ENCODE measurements around the gene SMYD3. TPM values are rescaled to one million over a fixed set of nuclear protein-coding genes. Genes with fewer than 3 reads are reported as not detected.

The SMYD3 gene
- total and polyA plus RNA-seq, 12 donors: 13.5 to 78.2 (median 26.8) TPM

- DNase-seq: no peak
- Histone ChIP-seq H3K4me3 (no peak overlapping the region), H3K27me3 (no peaks in the 10 kb centered on the region), H3K27ac (no peak overlapping the region), H3K4me1 (replicated peaks in 1 of 2) (no peaks in the 10 kb centered on the region), H3K9me3 (replicated peaks in 1 of 3) (no peaks in the 10 kb centered on the region), H3K36me3 (replicated peaks in 1 of 2) (no peaks in the 10 kb centered on the region)
- intact Hi-C loops (cut with DNase I): no loop called here
- WGBS, 4 donors: 49 to 50% (median 50%) methylated on average over 2 of the region's 2 CpGs
- TF ChIP-seq, protein P1, sequence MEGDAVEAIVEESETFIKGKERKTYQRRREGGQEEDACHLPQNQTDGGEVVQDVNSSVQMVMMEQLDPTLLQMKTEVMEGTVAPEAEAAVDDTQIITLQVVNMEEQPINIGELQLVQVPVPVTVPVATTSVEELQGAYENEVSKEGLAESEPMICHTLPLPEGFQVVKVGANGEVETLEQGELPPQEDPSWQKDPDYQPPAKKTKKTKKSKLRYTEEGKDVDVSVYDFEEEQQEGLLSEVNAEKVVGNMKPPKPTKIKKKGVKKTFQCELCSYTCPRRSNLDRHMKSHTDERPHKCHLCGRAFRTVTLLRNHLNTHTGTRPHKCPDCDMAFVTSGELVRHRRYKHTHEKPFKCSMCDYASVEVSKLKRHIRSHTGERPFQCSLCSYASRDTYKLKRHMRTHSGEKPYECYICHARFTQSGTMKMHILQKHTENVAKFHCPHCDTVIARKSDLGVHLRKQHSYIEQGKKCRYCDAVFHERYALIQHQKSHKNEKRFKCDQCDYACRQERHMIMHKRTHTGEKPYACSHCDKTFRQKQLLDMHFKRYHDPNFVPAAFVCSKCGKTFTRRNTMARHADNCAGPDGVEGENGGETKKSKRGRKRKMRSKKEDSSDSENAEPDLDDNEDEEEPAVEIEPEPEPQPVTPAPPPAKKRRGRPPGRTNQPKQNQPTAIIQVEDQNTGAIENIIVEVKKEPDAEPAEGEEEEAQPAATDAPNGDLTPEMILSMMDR (IDR thresholded peaks at IDR 0.05): no peak
- no peak for TF ChIP-seq POLR2A (IDR thresholded peaks at IDR 0.05)
These were observed 666.1 kb downstream of the SMYD3 start for GRCh38 chr1:245840971-245841370.

DNA sequence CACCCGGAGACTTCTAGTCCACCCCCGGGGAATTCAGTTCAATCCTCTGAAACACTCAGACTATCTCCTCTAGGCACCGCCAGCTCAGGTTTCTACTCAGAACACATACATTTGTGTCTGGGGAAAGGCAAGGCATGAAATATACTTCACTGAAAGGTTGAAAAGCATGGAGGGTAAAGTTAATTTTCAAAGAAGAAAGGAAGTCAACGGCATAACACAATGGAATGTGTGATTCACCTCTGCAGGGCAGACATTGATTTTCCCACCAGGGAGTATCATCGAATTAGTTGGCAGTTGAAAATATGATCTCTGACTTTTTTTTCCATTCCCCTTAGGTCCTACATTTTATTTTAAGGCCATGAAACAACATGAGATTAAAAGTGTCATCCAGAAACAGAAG lies 669.4 kb downstream of the SMYD3 start:
- 74 to 85% (median 80%) methylated on average over 5 of the region's 5 CpGs for WGBS, 4 donors
- H3K4me3 ChIP-seq: no peak overlapping the region
- H3K27me3 ChIP-seq: no peaks in the 10 kb centered on the region
- no peaks in the 10 kb centered on the region for H3K4me1 ChIP-seq (replicated peaks in 1 of 2)
- no peaks in the 10 kb centered on the region for H3K36me3 ChIP-seq (replicated peaks in 1 of 2)
- intact Hi-C loops (cut with DNase I): no loop called here
- DNase-seq: no peak
- TF ChIP-seq POLR2A (IDR thresholded peaks at IDR 0.05): no peak
- TF ChIP-seq, protein P1 (IDR thresholded peaks at IDR 0.05): no peak
- no peak overlapping the region for H3K27ac ChIP-seq
- no peaks in the 10 kb centered on the region for H3K9me3 ChIP-seq (replicated peaks in 1 of 3)

DNA sequence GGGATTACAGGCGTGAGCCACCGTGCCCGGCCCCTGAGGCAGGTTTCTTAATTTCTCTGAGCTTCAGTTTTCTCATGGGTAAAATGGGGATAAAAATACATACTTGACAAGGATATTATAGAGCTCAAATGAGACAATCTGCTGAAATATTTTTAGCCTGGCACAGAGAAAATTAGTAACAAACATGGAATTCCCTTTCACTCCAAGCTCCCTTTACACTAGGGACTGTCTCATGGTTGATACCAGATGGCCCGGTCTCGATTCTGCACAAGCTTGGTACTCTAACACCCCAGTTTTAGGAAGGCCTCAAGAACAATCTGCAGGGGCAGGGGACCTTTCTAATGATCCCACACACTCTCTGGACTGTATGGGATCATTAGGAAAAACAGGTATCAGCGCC lies 671.7 kb downstream of the SMYD3 start:
- 94 to 96% (median 95%) methylated on average over 6 of the region's 6 CpGs for WGBS, 4 donors
- TF ChIP-seq, protein P1 (IDR thresholded peaks at IDR 0.05): no peak
- Histone ChIP-seq H3K27ac (no peak overlapping the region), H3K4me3 (no peak overlapping the region), H3K9me3 (replicated peaks in 1 of 3) (no peaks in the 10 kb centered on the region), H3K27me3 (no peaks in the 10 kb centered on the region), H3K4me1 (replicated peaks in 1 of 2) (no peaks in the 10 kb centered on the region), H3K36me3 (replicated peaks in 1 of 2) (no peaks in the 10 kb centered on the region)
- intact Hi-C loops (cut with DNase I): no loop called here
- DNase-seq: no peak

DNA sequence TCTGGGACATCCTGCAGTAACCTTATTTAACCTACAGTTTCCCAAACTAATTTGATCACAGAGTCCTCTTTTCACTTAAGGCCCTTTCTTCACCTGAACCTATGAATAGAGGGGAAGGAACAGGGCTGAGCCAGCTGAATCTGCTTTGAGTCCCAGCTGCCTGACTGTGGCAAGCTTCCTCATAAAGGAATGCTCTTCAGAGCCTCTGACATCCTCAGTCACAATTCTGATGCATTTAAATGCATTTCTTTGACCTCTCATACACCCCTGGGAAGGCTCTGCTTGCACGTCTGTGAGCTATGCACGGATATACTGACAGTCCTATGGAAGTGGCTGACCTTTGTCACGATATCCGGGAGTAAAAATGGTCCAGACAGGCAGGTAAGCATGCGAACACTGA lies 673.1 kb downstream of the SMYD3 start:
- no peaks in the 10 kb centered on the region for H3K9me3 ChIP-seq (replicated peaks in 1 of 3)
- intact Hi-C loops (cut with DNase I): no loop called here
- DNase-seq: no peak
- H3K27me3 ChIP-seq: no peaks in the 10 kb centered on the region
- no peak for TF ChIP-seq POLR2A (IDR thresholded peaks at IDR 0.05)
- TF ChIP-seq, protein P1 (IDR thresholded peaks at IDR 0.05): no peak
- no peaks in the 10 kb centered on the region for H3K4me1 ChIP-seq (replicated peaks in 1 of 2)
- no peak overlapping the region for H3K27ac ChIP-seq
- no peaks in the 10 kb centered on the region for H3K36me3 ChIP-seq (replicated peaks in 1 of 2)
- H3K4me3 ChIP-seq: no peak overlapping the region
- WGBS, 4 donors: 87 to 98% (median 93%) methylated on average over 5 of the region's 5 CpGs

Measured in adrenal gland (tissue), 12 donors.